ENCODE measurements around the gene MCM9. TPM values are rescaled to one million over a fixed set of nuclear protein-coding genes. Genes with fewer than 3 reads are reported as not detected.

MCM9 gene
- total RNA-seq (2014; rRNA removed): 8.6 and 12.1 TPM in 2 replicates
- 4.9 TPM for polyA plus RNA-seq (2012)

GRCh38 chr6:118934461-118935330 lies at the start of gene MCM9:
MCM9 (minus strand) TSS chr6:118935159; CDS start chr6:118931723, 3,436 bp downstream.
- peak; percentile 89 for DNase-seq (ENCODE audit: low read depth)

DNA sequence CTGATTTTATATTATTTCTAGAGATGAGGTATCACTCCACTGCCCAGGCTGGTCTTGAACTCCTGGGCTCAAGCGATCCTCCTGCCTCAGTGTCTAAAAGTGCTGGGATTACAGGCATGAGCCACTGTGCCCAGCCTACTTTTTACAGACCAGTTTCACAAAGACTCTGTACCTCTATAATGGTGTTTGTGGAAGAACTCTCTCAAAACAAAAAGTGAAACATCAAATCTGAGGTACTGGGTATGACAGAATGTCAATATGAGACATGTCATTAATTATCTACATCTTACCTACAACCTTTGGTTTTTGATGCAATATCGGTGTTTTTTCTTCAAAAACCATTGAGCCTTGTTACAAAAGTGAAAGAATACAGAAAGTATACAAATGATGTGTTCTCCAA lies 49.4 kb upstream of the MCM9 start:
- no peak for DNase-seq (ENCODE audit: low read depth)

GRCh38 chr6:118982575-118982911 lies 47.6 kb upstream of the MCM9 start:
- DNase-seq (ENCODE audit: low read depth): no peak

- DNase-seq (ENCODE audit: low read depth): no peak
These were observed 47.1 kb upstream of the MCM9 start for GRCh38 chr6:118981884-118982574.

GRCh38 chr6:118980063-118980462 lies 45.1 kb upstream of the MCM9 start:
- peak; percentile 68 for DNase-seq (ENCODE audit: low read depth)

DNA sequence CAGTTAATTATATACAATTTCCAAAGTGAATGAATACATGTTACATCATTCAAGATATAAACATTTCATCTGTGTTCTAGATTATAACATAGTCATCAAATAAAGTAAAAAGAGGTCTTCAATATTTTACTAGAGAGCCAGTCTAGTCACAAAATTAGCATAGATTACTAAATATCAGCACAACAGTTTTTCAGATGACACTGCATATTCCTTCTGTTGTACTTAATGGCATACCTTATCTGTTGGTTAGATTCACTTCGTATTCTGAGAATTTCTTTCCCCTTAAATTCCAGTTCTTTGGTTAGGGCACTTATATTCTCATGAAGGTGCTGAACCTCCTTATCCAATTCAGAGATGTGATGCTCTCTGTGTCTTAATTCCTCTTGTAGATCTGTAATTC lies 39.8 kb upstream of the MCM9 start:
- no peak for DNase-seq (ENCODE audit: low read depth)

GRCh38 chr6:118971682-118972081 lies 36.7 kb upstream of the MCM9 start:
- DNase-seq (ENCODE audit: low read depth): no peak

DNA sequence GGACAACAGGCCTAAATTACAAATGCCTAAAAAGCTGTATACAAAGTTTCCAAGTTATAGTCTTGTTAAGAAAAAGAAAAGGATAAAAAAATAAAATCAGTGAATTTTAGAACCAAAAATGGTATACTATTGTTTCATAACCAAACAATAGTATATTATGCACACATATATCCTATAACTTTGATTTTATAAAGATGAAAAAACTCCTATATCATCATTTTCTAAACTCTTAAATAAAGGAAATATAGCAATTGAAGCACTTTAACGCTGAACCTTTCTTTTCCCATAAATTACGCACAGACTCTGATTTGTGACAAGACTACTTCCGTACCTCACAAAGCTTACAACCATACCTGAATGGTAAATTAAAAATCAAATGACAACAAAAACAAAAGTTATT lies 35.9 kb upstream of the MCM9 start:
- no peak for DNase-seq (ENCODE audit: low read depth)

DNA sequence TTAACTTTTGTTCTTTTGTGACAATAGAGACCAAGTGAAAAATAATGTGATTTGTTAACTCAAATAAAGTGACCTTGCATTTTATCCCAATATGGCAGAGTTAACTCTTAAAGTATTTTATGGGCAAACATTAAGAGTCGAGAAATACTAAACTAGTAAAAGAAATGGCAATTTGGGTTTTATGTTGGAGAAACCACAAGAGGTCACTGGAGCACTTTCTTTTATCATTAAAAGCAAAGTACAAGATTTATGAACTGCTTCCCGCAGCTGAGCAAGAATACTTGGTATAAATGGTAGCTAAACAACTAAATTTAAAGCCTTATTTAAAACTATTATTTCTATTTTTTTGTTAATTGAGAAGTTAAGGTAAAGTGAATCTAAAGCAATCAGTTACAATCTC lies 33.5 kb upstream of the MCM9 start:
- DNase-seq (ENCODE audit: low read depth): peak; percentile 29

GRCh38 chr6:118967239-118967638 lies 32.3 kb upstream of the MCM9 start:
- DNase-seq (ENCODE audit: low read depth): no peak

DNA sequence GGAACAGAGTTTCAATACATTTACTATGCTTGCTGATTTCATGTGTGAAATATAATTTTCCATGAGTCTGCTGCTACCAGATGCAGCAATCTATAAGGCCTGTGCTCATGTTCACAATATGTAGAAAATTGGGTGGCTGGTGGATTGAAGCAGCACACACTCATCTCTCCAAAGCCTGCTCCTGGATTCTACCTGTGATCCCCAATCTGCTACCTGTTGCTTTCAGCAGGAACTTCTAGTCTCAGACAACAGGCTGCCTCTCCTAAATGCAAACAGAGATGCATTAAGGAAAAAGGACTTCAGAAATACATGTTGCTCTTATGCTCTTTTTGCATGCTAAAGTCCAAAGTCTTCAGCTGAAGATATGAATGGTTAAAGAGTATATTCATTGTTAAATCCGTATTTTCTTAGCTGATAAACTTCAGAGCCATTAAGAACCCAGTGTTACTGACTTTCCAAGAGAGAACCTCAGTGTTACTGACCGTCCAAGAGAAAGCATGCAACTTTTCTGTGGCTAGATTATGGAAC lies 30.9 kb upstream of the MCM9 start:
- no peak for DNase-seq (ENCODE audit: low read depth)

DNA sequence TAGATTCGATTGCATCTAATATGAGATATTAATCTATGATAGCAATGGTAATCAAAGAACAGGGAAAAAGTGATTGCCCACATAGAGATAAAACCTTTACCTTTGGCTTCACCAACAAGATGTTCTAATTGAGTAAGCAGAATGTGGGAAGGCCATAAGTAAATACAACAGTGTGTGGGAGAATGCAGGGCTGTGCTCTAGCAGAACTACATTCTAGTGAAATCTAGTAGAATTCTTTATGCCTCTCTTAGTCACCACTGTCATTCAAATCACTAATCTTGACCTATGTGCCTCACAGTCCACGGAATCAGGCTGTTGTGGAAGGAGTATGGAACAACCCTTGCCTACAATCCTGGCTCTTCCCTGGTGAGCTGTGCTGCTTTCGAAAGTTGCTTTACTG lies 30.4 kb upstream of the MCM9 start:
- no peak for DNase-seq (ENCODE audit: low read depth)

DNA sequence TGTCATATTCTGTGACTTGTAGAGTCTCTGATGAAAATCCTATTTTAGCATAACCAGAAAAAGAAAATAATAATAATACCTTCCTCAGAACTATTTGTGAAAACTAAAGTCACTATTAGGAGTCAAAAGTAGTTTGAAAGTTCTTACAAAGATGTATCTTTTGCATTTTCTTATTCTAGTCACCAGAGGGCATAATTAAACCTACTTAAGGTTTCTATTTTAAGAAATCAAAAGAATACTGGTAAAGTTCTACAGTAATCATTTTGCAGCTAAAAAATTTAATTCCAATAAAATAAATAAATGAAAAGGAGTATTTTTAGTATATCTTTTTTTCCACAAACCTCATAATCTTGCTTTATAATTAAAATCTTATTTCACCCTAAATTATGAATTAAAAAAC lies 28.0 kb upstream of the MCM9 start:
- peak; percentile 10 for DNase-seq (ENCODE audit: low read depth)

DNA sequence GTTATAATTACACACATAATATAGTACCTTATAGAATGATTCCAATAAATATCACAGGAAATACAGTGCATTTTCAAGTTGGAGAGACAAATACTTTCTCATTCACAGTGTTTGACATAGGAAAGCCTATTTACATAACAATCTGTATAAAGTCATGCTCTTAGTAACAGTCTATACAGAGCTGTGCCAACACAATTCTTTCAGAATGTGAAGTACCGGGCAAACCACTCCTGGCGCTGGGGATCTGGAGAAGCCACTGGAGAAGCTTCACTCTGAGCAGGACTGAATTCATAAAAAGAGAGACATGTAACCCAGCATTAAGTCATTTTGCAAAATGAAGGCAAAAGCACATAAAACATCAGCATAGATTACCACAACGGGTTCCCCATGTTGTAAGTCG lies 24.9 kb upstream of the MCM9 start:
- DNase-seq (ENCODE audit: low read depth): no peak

DNA sequence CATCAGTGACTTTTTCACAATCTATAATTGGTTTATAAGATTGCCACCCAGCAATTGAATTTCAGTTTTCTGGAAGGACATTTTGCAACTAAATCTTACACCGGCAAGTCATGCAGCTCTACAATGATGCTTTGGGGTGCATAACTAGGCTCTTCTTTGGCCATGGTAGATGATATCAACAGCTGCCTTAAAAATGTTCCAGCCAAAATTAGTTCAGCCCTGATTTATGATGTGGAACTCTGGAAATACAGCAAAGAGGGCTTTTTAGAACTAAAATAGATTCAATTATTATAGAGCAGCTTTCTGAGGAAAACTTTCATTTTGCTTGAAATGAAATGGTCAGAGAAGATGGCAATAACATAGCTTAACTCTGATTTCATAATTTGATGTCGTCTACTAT lies 18.4 kb upstream of the MCM9 start:
- no peak for DNase-seq (ENCODE audit: low read depth)

DNA sequence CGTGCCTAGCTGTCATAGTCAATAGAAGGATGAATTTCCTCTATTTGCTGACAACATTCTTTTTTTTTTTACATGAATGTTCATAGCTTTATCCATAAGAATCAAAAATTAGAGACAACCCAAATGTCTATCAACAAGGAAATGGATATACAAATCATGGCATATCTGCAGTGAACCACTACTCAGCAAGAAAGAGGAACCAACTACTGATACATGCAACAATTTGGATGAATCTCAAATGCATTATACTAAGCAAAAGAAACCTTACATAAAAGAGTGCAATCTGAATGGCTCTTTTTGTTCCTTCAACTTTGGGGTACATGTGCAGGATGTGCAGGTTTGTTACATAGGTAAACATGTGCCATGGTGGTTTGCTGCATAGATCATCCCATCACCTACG lies 17.7 kb upstream of the MCM9 start:
- DNase-seq (ENCODE audit: low read depth): no peak

GRCh38 chr6:118945217-118945616 lies 10.3 kb upstream of the MCM9 start:
- DNase-seq (ENCODE audit: low read depth): no peak

GRCh38 chr6:118940770-118941169 lies 5.8 kb upstream of the MCM9 start:
- no peak for DNase-seq (ENCODE audit: low read depth)

- DNase-seq (ENCODE audit: low read depth): no peak
These were observed 4.7 kb upstream of the MCM9 start for GRCh38 chr6:118939683-118940082.

DNA sequence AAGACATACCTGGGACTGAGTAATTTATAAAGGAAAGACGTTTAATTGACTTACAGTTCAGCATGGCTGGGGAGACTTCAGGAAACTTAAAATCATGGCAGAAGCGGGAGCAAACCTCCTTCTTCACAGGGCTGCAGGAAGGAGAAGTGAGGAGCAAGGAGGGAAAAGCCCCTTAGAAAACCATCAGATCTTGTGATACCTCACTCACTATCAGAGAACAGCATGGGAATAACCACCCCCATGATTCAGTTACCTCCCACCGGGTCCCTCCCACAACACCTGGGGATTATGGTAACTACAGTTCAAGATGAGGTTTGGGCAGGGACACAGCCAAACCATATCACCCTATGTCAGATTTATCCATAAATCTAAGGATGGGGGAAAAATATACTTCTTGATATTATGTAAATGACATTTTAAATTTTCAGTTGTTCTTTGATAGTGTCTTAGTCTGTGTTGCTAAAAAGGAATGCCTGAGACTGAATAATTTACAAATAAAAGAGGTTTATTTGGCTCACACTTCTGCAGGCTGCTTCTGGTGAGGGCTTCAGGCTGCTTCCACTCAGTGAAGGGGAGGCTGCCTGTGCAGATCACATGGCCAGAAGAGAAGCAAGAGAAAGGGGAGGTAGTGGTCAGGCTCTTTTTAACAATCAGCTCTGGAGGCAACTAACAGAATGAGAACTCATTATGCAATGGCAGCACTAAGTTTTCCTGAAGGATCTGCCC lies 1.2 kb upstream of the MCM9 start:
- no peak for DNase-seq (ENCODE audit: low read depth)

DNA sequence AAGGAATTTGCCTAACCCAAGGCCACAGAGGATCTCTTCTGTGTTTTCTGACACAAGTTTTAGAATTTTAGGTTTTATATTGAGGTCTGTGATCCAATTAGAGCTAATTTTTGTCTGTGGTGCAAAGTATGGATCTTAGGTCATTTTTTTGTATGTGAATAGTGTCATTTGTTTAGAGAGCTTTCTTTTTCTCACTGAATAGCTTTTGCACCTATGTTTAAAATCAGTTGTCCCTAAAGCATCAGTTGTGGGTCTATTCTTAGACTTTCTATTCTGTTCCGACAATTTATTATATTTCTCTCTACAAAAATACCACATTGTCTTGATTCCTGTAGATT lies 341 bp upstream of the MCM9 start:
- no peak for DNase-seq (ENCODE audit: low read depth)

- no peak for DNase-seq (ENCODE audit: low read depth)
These were observed 1.0 kb downstream of the MCM9 start for GRCh38 chr6:118933855-118934460.
